K562 (cell line): ENCODE measurements around the gene ACSBG1. TPM values are rescaled to one million over a fixed set of nuclear protein-coding genes. Genes with fewer than 3 reads are reported as not detected.

Experiments
- CBX1 ChIP-seq: sonication (generic); IDR thresholded peaks from 2 replicates; pipeline ENCODE4 v1.6.1; 2016; ENCODE audit warnings: antibody characterized with exemption, low read depth, mild to moderate bottlenecking
- CREB1 ChIP-seq, 2 experiments: sonication (generic) in 1 of 2; formaldehyde crosslinking in 1 of 2; IDR thresholded peaks; 2 replicates each; pipeline versions ENCODE4 v1.6.1 to v1.8.0; 2012 to 2022; ENCODE audit warnings: inconsistent platforms in 1 of 2, mild to moderate bottlenecking in 1 of 2, missing genetic modification reagents in 1 of 2, moderate library complexity in 1 of 2
- CREB5 ChIP-seq: fragments of 250-450 bp; sonication (Bioruptor Pico); IDR thresholded peaks from 2 replicates; pipeline ENCODE4 v1.5.0; 2020; ENCODE audit warnings: mild to moderate bottlenecking
- GATAD2A ChIP-seq: fragments of 450-650 bp; IDR thresholded peaks from 2 replicates; pipeline ENCODE4 v1.6.1; 2017
- LEF1 ChIP-seq: fragments of 450-650 bp; IDR thresholded peaks from 2 replicates; pipeline ENCODE4 v1.6.1; 2016; ENCODE audit warnings: mild to moderate bottlenecking
- MAFF ChIP-seq: IDR thresholded peaks from 2 replicates; pipeline ENCODE4 v1.6.1; 2012; ENCODE audit warnings: low read length, improper control_type of control experiment
- MYBL2 ChIP-seq, 2 experiments: fragments of 450-650 bp in 1 of 2; sonication (generic) in 1 of 2; formaldehyde crosslinking in 1 of 2; IDR thresholded peaks; 2 replicates each; pipeline versions ENCODE4 v1.6.1 to v1.8.1; 2017 to 2022; ENCODE audit warnings: borderline replicate concordance in 1 of 2, inconsistent platforms in 1 of 2, low read depth in 1 of 2, mild to moderate bottlenecking in 1 of 2, missing genetic modification reagents in 1 of 2, moderate library complexity in 1 of 2
- MYC ChIP-seq, 2 experiments: fragments of 250-450 bp in 1 of 2; sonication (Bioruptor Pico) in 1 of 2; IDR thresholded peaks; 2 replicates each; pipeline versions ENCODE4 v1.5.1 to v1.6.1; 2012 to 2021; ENCODE audit warnings: low read depth in 2 of 2, borderline replicate concordance in 1 of 2, improper control_type of control experiment in 1 of 2, low read length in 1 of 2, mild to moderate bottlenecking in 1 of 2, moderate library complexity in 1 of 2
- NCOA2 ChIP-seq, 2 experiments: fragments of 450-650 bp; IDR thresholded peaks; 2 replicates each; pipeline ENCODE4 v1.6.1; 2018; ENCODE audit warnings: mild to moderate bottlenecking in 2 of 2, moderate library complexity in 1 of 2; ENCODE audit not compliant: partially characterized antibody in 2 of 2
- NCOR1 ChIP-seq: fragments of 450-650 bp; IDR thresholded peaks from 2 replicates; pipeline ENCODE4 v1.6.1; 2016; ENCODE audit warnings: mild to moderate bottlenecking, moderate library complexity
- RCOR1 ChIP-seq, 2 experiments: IDR thresholded peaks; 2 replicates each; pipeline ENCODE4 v1.6.1; 2012; ENCODE audit warnings: low read depth in 2 of 2, low read length in 2 of 2, borderline replicate concordance in 1 of 2, improper control_type of control experiment in 1 of 2
- RNF2 ChIP-seq: sonication (generic); IDR thresholded peaks from 2 replicates; pipeline ENCODE4 v1.6.1; 2016
- ZFX ChIP-seq: sonication (generic); formaldehyde crosslinking; IDR thresholded peaks from 2 replicates; pipeline ENCODE4 v1.8.0; 2022; ENCODE audit warnings: mild to moderate bottlenecking, missing genetic modification reagents, moderate library complexity
- ZKSCAN1 ChIP-seq: fragments of 150-350 bp; IDR thresholded peaks from 2 replicates; pipeline ENCODE4 v1.6.1; 2016; ENCODE audit warnings: low read depth, low read length
- ZNF232 ChIP-seq: sonication (generic); formaldehyde crosslinking; IDR thresholded peaks from 2 replicates; pipeline ENCODE4 v1.8.0; 2022; ENCODE audit warnings: mild to moderate bottlenecking, missing genetic modification reagents
- ZNF592 ChIP-seq: fragments of 450-650 bp; IDR thresholded peaks from 2 replicates; pipeline ENCODE4 v1.6.1; 2017; ENCODE audit warnings: antibody characterized with exemption, mild to moderate bottlenecking
- ZNF655 ChIP-seq: fragments of 250-450 bp; sonication (Bioruptor Pico); IDR thresholded peaks from 2 replicates; pipeline ENCODE4 v1.5.0; 2021
- polyA plus RNA-seq, 8 experiments: library from polyadenylated mRNA; depleted of rRNA in 4 of 8; stranded (reverse) in 5 of 8; unstranded in 3 of 8; fragments of >200 nt; fragmentation: Nextera tagmentation in 2 of 8; fragmentation: Illumina TruSeq in 1 of 8; extraction: Ambion mirVana in 2 of 8; extraction: Trizol in 1 of 8; gene quantifications; 2 replicates each; pipeline versions ENCODE4 v1.2.1 to v1.2.3, GENCODE V29; 2011 to 2014; ENCODE audit warnings: inconsistent platforms in 1 of 8, missing spikeins in 1 of 8
- total RNA-seq, 7 experiments: library from RNA; depleted of rRNA in 6 of 7; stranded (reverse); fragments of >200 nt in 6 of 7; fragmentation: Illumina TruSeq in 2 of 7; extraction: Trizol in 2 of 7; gene quantifications; 2 replicates each; pipeline versions ENCODE4 v1.2.1 to v1.2.3, GENCODE V29; 2011 to 2021; ENCODE audit warnings: low replicate concordance in 1 of 7

The ACSBG1 gene
- total and polyA plus RNA-seq, 9 of the 15 experiments (the other 6 are each of a cell fraction or from before 2014, with no cell fraction given) = 0.36 to 6.4 (median 2.5) TPM

GRCh38 chr15:78276064-78276943, 41.9 kb upstream of the ACSBG1 start (continued):
- peak; percentile 95 for TF ChIP-seq ZNF592
- no peak for TF ChIP-seq MYC (IDR thresholded peaks at IDR 0.05; ENCODE audit: low read depth, low read length)
- TF ChIP-seq MYC (CRISPR knock-in tag; IDR thresholded peaks at IDR 0.05; ENCODE audit: borderline replicate concordance, low read depth) = no peak
- no peak for TF ChIP-seq MYBL2 (IDR thresholded peaks at IDR 0.05; ENCODE audit: low read depth)
- TF ChIP-seq MYBL2 (CRISPR knock-in tag; IDR thresholded peaks at IDR 0.05; ENCODE audit: borderline replicate concordance) = no peak
- TF ChIP-seq NCOA2 (IDR thresholded peaks at IDR 0.05; ENCODE audit: partially characterized antibody in 2 of 2) = no peak
- TF ChIP-seq ZNF655 = no peak
- TF ChIP-seq RCOR1 (IDR thresholded peaks at IDR 0.05; ENCODE audit: borderline replicate concordance in 1 of 2, low read depth in 2 of 2, low read length in 2 of 2) = no peak
- TF ChIP-seq ZNF232 (CRISPR knock-in tag) = no peak
- TF ChIP-seq LEF1 = 0 out of 2 replicates have a peak, but pooled peaks have one; percentile 34
- peak; percentile 72 for TF ChIP-seq NCOR1
- no peak for TF ChIP-seq CBX1
- TF ChIP-seq CREB5 (CRISPR knock-in tag) = no peak
- TF ChIP-seq CREB1 (IDR thresholded peaks at IDR 0.05) = no peak
- no peak for TF ChIP-seq CREB1 (CRISPR knock-in tag; IDR thresholded peaks at IDR 0.05)
- peak; percentile 43; the same call in 1 of the 2 replicates for TF ChIP-seq MAFF
- peak; percentile 62 for TF ChIP-seq ZFX
- TF ChIP-seq GATAD2A = peak; percentile 71; the same call in 1 of the 2 replicates
- TF ChIP-seq RNF2 = no peak
- TF ChIP-seq ZKSCAN1 = 0 out of 2 replicates have a peak, but pooled peaks have one; percentile 36
